ENCODE data around the gene PERCC1. TPM values are rescaled to one million over a fixed set of nuclear protein-coding genes. Genes with fewer than 3 reads are reported as not detected.

PERCC1 gene
- total RNA-seq, 1 experiment from 2014 or later: not detected

DNA sequence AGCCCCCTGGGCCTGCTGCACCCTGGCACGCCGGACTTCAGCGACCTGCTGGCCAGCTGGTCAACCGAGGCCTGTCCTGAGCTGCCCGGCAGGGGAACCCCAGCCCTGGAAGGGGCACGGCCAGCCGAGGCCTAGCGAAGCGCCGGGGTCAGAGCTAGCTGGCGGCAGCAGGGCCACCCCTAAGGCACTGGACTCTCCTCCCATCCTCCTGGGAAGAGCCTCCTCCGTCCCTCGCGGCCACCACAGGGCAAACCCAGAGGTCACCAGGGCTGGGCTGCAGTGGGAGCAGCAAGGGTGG is 2.3 kb downstream of the PERCC1 start:
- H4K20me1 ChIP-seq (ENCODE audit: low read length): no peaks in the 10 kb centered on the region
- DNase-seq (no peak), ATAC-seq (no peak)
- ChIA-PET POLR2A (ENCODE audit: unreplicated experiment) (no interaction called here), CTCF (no interaction called here)
- no TSS peak for BruUV-seq (replicated peaks)
- no peak overlapping the region for H2AFZ ChIP-seq (ENCODE audit: low read length)
- H3K9me2 ChIP-seq (replicated peaks; ENCODE audit: low read length): no peaks in the 10 kb centered on the region
- H3F3A ChIP-seq (ENCODE audit: low read length, unreplicated experiment): no peaks in the 10 kb centered on the region
- no peaks in the 10 kb centered on the region for H3K9me3 ChIP-seq (ENCODE audit: low read length)
- no peaks in the 10 kb centered on the region for H3K79me2 ChIP-seq (ENCODE audit: low read length)
- no peak overlapping the region for H3K4me2 ChIP-seq (ENCODE audit: low read length)
- no peaks in the 10 kb centered on the region for H3K27me3 ChIP-seq (ENCODE audit: low read length)
- H3K4me3 ChIP-seq (ENCODE audit: low read length): no peak overlapping the region
- TF ChIP-seq EZH2phosphoT487 (IDR thresholded peaks at IDR 0.05; ENCODE audit: borderline replicate concordance, low read length) (no peak), EZH2 (IDR thresholded peaks at IDR 0.05; ENCODE audit: low read length, unreplicated experiment) (no peak)
- TF ChIP-seq, protein P1, sequence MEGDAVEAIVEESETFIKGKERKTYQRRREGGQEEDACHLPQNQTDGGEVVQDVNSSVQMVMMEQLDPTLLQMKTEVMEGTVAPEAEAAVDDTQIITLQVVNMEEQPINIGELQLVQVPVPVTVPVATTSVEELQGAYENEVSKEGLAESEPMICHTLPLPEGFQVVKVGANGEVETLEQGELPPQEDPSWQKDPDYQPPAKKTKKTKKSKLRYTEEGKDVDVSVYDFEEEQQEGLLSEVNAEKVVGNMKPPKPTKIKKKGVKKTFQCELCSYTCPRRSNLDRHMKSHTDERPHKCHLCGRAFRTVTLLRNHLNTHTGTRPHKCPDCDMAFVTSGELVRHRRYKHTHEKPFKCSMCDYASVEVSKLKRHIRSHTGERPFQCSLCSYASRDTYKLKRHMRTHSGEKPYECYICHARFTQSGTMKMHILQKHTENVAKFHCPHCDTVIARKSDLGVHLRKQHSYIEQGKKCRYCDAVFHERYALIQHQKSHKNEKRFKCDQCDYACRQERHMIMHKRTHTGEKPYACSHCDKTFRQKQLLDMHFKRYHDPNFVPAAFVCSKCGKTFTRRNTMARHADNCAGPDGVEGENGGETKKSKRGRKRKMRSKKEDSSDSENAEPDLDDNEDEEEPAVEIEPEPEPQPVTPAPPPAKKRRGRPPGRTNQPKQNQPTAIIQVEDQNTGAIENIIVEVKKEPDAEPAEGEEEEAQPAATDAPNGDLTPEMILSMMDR (conservative IDR thresholded peaks at IDR 0.05; ENCODE audit: low read depth, low read length): no peak
- no peaks in the 10 kb centered on the region for H3K36me3 ChIP-seq (ENCODE audit: low read depth, low read length)
- no peak overlapping the region for H3K27ac ChIP-seq (ENCODE audit: low read length)
- intact Hi-C loops (cut with micrococcal nuclease): no loop called here
- H3K4me1 ChIP-seq (ENCODE audit: insufficient read depth, low read length): no peaks in the 10 kb centered on the region
- H3K9ac ChIP-seq (ENCODE audit: low read length): no peak overlapping the region

DNA sequence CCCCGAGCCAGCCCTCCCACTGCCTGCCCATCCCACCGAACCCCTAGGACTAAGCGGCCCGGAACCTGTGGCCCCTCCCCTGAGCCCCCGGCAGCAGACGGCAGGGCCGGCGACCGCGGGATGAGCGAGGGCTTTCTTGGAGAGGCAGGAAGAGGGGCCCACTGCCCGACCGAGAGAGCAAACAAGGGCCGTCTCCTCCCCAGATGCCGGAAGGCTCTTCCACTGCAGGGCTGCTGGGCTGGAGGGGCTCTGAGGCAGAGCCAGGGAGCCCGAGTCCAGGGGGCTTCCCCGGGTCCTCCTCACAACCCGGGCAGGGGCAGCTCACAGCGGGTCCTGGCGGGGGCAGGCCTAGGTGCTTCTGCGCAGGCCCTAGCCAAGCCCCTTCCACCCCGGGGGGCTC is 2.9 kb downstream of the PERCC1 start:
- no TSS peak for BruUV-seq (replicated peaks)
- Histone ChIP-seq H3K4me3 (ENCODE audit: low read length) (no peak overlapping the region), H3K79me2 (ENCODE audit: low read length) (no peaks in the 10 kb centered on the region), H2AFZ (ENCODE audit: low read length) (no peak overlapping the region), H3K4me1 (ENCODE audit: insufficient read depth, low read length) (no peaks in the 10 kb centered on the region), H4K20me1 (ENCODE audit: low read length) (no peaks in the 10 kb centered on the region), H3K9me2 (replicated peaks; ENCODE audit: low read length) (no peaks in the 10 kb centered on the region), H3K9ac (ENCODE audit: low read length) (no peak overlapping the region), H3K9me3 (ENCODE audit: low read length) (no peaks in the 10 kb centered on the region), H3F3A (ENCODE audit: low read length, unreplicated experiment) (no peaks in the 10 kb centered on the region), H3K4me2 (ENCODE audit: low read length) (no peak overlapping the region), H3K27me3 (ENCODE audit: low read length) (no peaks in the 10 kb centered on the region), H3K36me3 (ENCODE audit: low read depth, low read length) (no peaks in the 10 kb centered on the region), H3K27ac (ENCODE audit: low read length) (no peak overlapping the region)
- no peak for DNase-seq
- no peak for ATAC-seq
- TF ChIP-seq, protein P1 (conservative IDR thresholded peaks at IDR 0.05; ENCODE audit: low read depth, low read length): no peak
- no peak for TF ChIP-seq EZH2 (IDR thresholded peaks at IDR 0.05; ENCODE audit: low read length, unreplicated experiment)
- TF ChIP-seq EZH2phosphoT487 (IDR thresholded peaks at IDR 0.05; ENCODE audit: borderline replicate concordance, low read length): no peak
- intact Hi-C loops (cut with micrococcal nuclease): no loop called here
- ChIA-PET POLR2A (ENCODE audit: unreplicated experiment) (no interaction called here), CTCF (no interaction called here)

DNA sequence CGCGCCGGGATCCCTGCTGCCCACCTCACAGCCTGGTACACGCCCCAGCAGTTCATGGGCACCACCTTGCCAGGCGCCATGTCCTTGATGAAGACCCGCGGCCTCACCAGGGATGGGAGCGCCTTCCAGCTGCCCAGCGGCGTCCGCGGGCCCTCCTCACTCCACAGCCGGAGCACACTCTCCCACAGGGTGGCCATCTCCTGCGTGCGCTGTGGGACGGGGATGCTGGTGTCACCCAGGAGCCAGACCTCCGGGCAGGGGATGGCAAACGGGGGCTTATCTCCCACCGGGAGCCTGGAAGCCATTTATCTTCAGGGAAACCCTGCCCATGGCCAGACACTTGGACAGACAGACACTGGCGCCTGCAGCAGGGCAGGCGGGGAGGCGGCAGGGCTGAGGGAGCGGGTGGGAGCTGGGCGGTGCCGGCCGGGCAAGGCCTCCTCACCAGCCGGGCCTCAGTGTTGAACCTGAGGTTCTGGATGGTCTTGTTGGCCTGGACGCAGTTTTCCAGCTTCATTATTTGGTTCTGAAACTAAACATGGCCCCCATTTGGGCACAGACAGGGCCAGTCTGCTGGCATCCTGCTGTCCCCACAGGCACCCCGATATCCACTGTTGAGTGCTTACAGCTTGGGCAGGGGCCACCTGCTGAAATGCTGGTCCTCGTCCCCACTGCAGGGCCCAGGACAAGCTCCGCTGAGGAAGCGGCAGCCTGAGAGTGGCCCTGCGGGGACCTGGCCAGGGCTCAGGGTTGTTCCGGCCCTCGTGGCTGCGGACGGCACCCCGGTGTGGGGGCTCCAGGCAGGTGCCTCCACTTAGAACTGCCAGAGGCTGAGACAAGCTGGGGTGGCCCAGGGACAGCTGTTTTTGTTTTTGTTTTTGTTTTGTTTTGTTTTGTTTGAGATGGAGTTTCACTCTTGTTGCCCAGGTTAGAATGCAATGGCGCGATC is 4.0 kb downstream of the PERCC1 start:
- ChIA-PET POLR2A (ENCODE audit: unreplicated experiment) (interaction anchor here (0.5 kb wide), 1 partner anchor 14 kb away, joined by 17 read pairs; the partner anchor contains the start of gene UQCC4), CTCF (no interaction called here)
- Histone ChIP-seq H3K9me3 (ENCODE audit: low read length) (no peaks in the 10 kb centered on the region), H3K79me2 (ENCODE audit: low read length) (no peaks in the 10 kb centered on the region), H3K27ac (ENCODE audit: low read length) (no peak overlapping the region), H4K20me1 (ENCODE audit: low read length) (no peaks in the 10 kb centered on the region), H3K36me3 (ENCODE audit: low read depth, low read length) (no peaks in the 10 kb centered on the region), H2AFZ (ENCODE audit: low read length) (no peak overlapping the region), H3K4me1 (ENCODE audit: insufficient read depth, low read length) (no peaks in the 10 kb centered on the region), H3K4me3 (ENCODE audit: low read length) (no peak overlapping the region), H3K9me2 (replicated peaks; ENCODE audit: low read length) (no peaks in the 10 kb centered on the region), H3K27me3 (ENCODE audit: low read length) (no peaks in the 10 kb centered on the region), H3K9ac (ENCODE audit: low read length) (no peak overlapping the region), H3K4me2 (ENCODE audit: low read length) (no peak overlapping the region), H3F3A (ENCODE audit: low read length, unreplicated experiment) (no peaks in the 10 kb centered on the region)
- intact Hi-C loops (cut with micrococcal nuclease): no loop called here
- DNase-seq: no peak
- ATAC-seq: no peak
- no peak for TF ChIP-seq EZH2phosphoT487 (IDR thresholded peaks at IDR 0.05; ENCODE audit: borderline replicate concordance, low read length)
- TF ChIP-seq EZH2 (IDR thresholded peaks at IDR 0.05; ENCODE audit: low read length, unreplicated experiment): no peak
- TF ChIP-seq, protein P1 (conservative IDR thresholded peaks at IDR 0.05; ENCODE audit: low read depth, low read length): no peak
- no TSS peak for BruUV-seq (replicated peaks)

Data from PC-3 (cell line).